Naive thymus-derived CD4-positive, alpha-beta T cell (primary cell): ENCODE results near the gene PAQR8. TPM values are rescaled to one million over a fixed set of nuclear protein-coding genes. Genes with fewer than 3 reads are reported as not detected.

Experiments
- ATAC-seq: fragments of 150-1000 bp; cut with Tn5 transposase; 2 replicates; pipeline ENCODE4 v1.10.0; 2021; ENCODE audit warnings: mild to moderate bottlenecking, moderate library complexity
- CTCF ChIA-PET: fragments of 350-600 bp; sonication (Branson Sonifier 250); formaldehyde crosslinking; loops from one replicate; lab custom pipeline; 2021; ENCODE audit warnings: antibody characterized with exemption; lab: Charles Lee
- POLR2A ChIA-PET: fragments of 350-600 bp; sonication (Branson Sonifier 250); formaldehyde crosslinking; loops from one replicate; lab custom pipeline; 2021; ENCODE audit warnings: antibody characterized with exemption, inconsistent platforms; lab: Charles Lee
- DNase-seq, 9 donors: peaks; one replicate each; pipeline versions ENCODE4 v3.0.0 to v3.0.0-alpha.2; 2020 to 2022; ENCODE audit warnings: mixed read lengths in 1 of 9
- H3K27ac ChIP-seq: one replicate; pipeline ENCODE4 v1.7.0; 2013; ENCODE audit warnings: mild to moderate bottlenecking, low read depth, low read length, moderate library complexity
- H3K27me3 ChIP-seq, 2 donors: one replicate each; pipeline ENCODE4 v1.7.0; 2013; ENCODE audit warnings: low read length in 2 of 2, mild to moderate bottlenecking in 2 of 2, moderate library complexity in 2 of 2; ENCODE audit not compliant: control insufficient read depth in 2 of 2, insufficient read depth in 2 of 2
- H3K36me3 ChIP-seq, 3 experiments: 1 replicate in 2 of 3; 2 replicates in 1 of 3; pipeline ENCODE4 v1.7.0; 2013; ENCODE audit warnings: low read length in 3 of 3, mild to moderate bottlenecking in 3 of 3, moderate library complexity in 1 of 3; ENCODE audit not compliant: insufficient read depth in 3 of 3, control insufficient read depth in 2 of 3
- H3K4me1 ChIP-seq, 2 donors: one replicate each; pipeline ENCODE4 v1.7.0; 2013; ENCODE audit warnings: low read length in 2 of 2, mild to moderate bottlenecking in 2 of 2, moderate library complexity in 1 of 2; ENCODE audit not compliant: control insufficient read depth in 2 of 2, insufficient read depth in 2 of 2
- H3K4me3 ChIP-seq: 2 replicates; pipeline ENCODE4 v1.7.0; 2013; ENCODE audit warnings: mild to moderate bottlenecking, low read length
- H3K9me3 ChIP-seq, 3 experiments: 1 replicate in 2 of 3; 2 replicates in 1 of 3; pipeline ENCODE4 v1.7.0; 2013; ENCODE audit warnings: low read length in 3 of 3; ENCODE audit not compliant: control insufficient read depth in 2 of 3
- H3K27ac Mint-ChIP-seq, 9 donors: one replicate each; pipeline ENCODE4 v1.8.0; 2020 to 2022; ENCODE audit warnings: mixed read lengths in 9 of 9, mild to moderate bottlenecking in 8 of 9, moderate library complexity in 5 of 9, inconsistent platforms in 2 of 9
- H3K27me3 Mint-ChIP-seq, 5 donors: one replicate each; pipeline ENCODE4 v1.8.0; 2021 to 2022; ENCODE audit warnings: mixed read lengths in 5 of 5, mild to moderate bottlenecking in 1 of 5
- H3K36me3 Mint-ChIP-seq, 5 donors: one replicate each; pipeline ENCODE4 v1.8.0; 2020 to 2022; ENCODE audit warnings: mixed read lengths in 5 of 5, mild to moderate bottlenecking in 3 of 5, inconsistent platforms in 1 of 5
- H3K4me1 Mint-ChIP-seq, 7 donors: one replicate each; pipeline ENCODE4 v1.8.0; 2020 to 2022; ENCODE audit warnings: mixed read lengths in 7 of 7, mild to moderate bottlenecking in 3 of 7, inconsistent platforms in 1 of 7
- H3K4me3 Mint-ChIP-seq, 10 donors: one replicate each; pipeline ENCODE4 v1.8.0; 2020 to 2022; ENCODE audit warnings: mild to moderate bottlenecking in 10 of 10, mixed read lengths in 10 of 10, moderate library complexity in 6 of 10, inconsistent platforms in 2 of 10
- H3K9me3 Mint-ChIP-seq, 11 donors: one replicate each; pipeline ENCODE4 v1.8.0; 2020 to 2022; ENCODE audit warnings: mixed read lengths in 11 of 11, mild to moderate bottlenecking in 4 of 11, inconsistent platforms in 1 of 11, moderate library complexity in 1 of 11
- intact Hi-C, 2 donors: fragments of 100-400 bp; cut with micrococcal nuclease; formaldehyde crosslinking; loops; one replicate each; pipeline ENCODE4 v1.15.1; 2023
- polyA plus RNA-seq, 2 donors: library from polyadenylated mRNA; unstranded; fragments of 300-500 nt; fragmentation: Illumina TruSeq; gene quantifications; one replicate each; pipeline ENCODE4 v1.2.3, GENCODE V29; 2021
- total RNA-seq, 6 experiments: library from RNA in 5 of 6; stranded (reverse) in 5 of 6; gene quantifications; 1 replicate in 5 of 6; 2 replicates in 1 of 6; pipeline ENCODE4 v1.2.3 and lab custom pipeline; 2021 to 2026

The PAQR8 gene
- total and polyA plus RNA-seq, 7 experiments from 2014 or later, result 7.5 to 46.2 (median 32.1) TPM

GRCh38 chr6:52394251-52394666, 32.3 kb downstream of the PAQR8 start:
- Mint-ChIP-seq H3K27ac (peak overlapping the region; percentile 92 to 100 (median 98)), H3K4me3 (peak overlapping the region; percentile 47 to 81 (median 76)), H3K9me3 (peaks cover 0 to 13% (median 2%) of the 10 kb centered on the region in 11 donors), H3K27me3 (peaks cover 0 to 9% (median 0%) of the 10 kb centered on the region in 5 donors), H3K36me3 (peaks cover 0 to 26% (median 10%) of the 10 kb centered on the region in 5 donors), H3K4me1 (peaks cover 55 to 99% (median 89%) of the 10 kb centered on the region in 7 donors)
- Histone ChIP-seq H3K36me3 (no peaks in the 10 kb centered on the region), H3K4me1 (peaks cover 88 to 94% of the 10 kb centered on the region in 2 donors), H3K4me3 (peak overlapping the region; percentile 35), H3K27ac (peak overlapping the region; percentile 89), H3K27me3 (no peaks in the 10 kb centered on the region), H3K9me3 (no peaks in the 10 kb centered on the region)
- ChIA-PET POLR2A (interaction anchor here (0.6 to 1.5 kb wide), 5 partner anchors 22 to 109 kb away, joined by 3 read pairs; partner anchors contain the start of gene PAQR8), CTCF (interaction anchor here (0.9 to 1.1 kb wide), 2 partner anchors 13 to 23 kb away, joined by 3 read pairs; no protein-coding TSS in a partner anchor)
- peak in 7 of 9 donors; percentile 32 to 71 (median 48) for DNase-seq
- intact Hi-C loops, result loop anchor here (1.0 to 10.0 kb wide), 7 partner anchors 110 to 1151 kb away; partner anchors contain the start of genes GSTA4 (in 2 of the 2), GCLC (in 1 of the 2) and MCM3 (in 1 of the 2)
- ATAC-seq, result peak; percentile 58

GRCh38 chr6:52395969-52396368, 34.0 kb downstream of the PAQR8 start:
- H3K27ac ChIP-seq, result peak overlapping the region; percentile 89
- H3K27me3 Mint-ChIP-seq, result peaks cover 0 to 9% (median 0%) of the 10 kb centered on the region in 5 donors
- ChIA-PET CTCF (interaction anchor here (1.0 to 7.1 kb wide), 3 partner anchors 31 to 110 kb away, joined by 3 to 88 read pairs (median 72); partner anchors contain the start of genes MCM3 and PAQR8), POLR2A (interaction anchor here (0.6 to 6.4 kb wide), 5 partner anchors 15 to 183 kb away, joined by 3 to 89 read pairs (median 12); partner anchors contain the start of genes MCM3 and PAQR8)
- peaks cover 51 to 99% (median 89%) of the 10 kb centered on the region in 7 donors for H3K4me1 Mint-ChIP-seq
- H3K9me3 Mint-ChIP-seq, result peaks cover 0 to 13% (median 2%) of the 10 kb centered on the region in 11 donors
- no peaks in the 10 kb centered on the region for H3K27me3 ChIP-seq
- H3K36me3 ChIP-seq, result no peaks in the 10 kb centered on the region
- no peak for ATAC-seq
- H3K4me3 Mint-ChIP-seq, result peak overlapping the region in 9 of 10 donors; percentile 5 to 84 (median 72)
- peak overlapping the region; percentile 91 to 100 (median 96) for H3K27ac Mint-ChIP-seq
- intact Hi-C loops, result loop anchor here (10.0 kb wide), 3 partner anchors 599 to 1149 kb away; partner anchors contain the start of genes GCLC (in 1 of the 2) and GSTA4 (in 1 of the 2)
- peaks cover 81 to 96% of the 10 kb centered on the region in 2 donors for H3K4me1 ChIP-seq
- no peak for DNase-seq
- no peak overlapping the region for H3K4me3 ChIP-seq
- H3K9me3 ChIP-seq, result no peaks in the 10 kb centered on the region
- peaks cover 0 to 26% (median 10%) of the 10 kb centered on the region in 5 donors for H3K36me3 Mint-ChIP-seq

GRCh38 chr6:52399511-52400312, 37.8 kb downstream of the PAQR8 start:
- Mint-ChIP-seq H3K4me1 (peaks cover 40 to 96% (median 77%) of the 10 kb centered on the region in 7 donors), H3K27ac (peak overlapping the region; percentile 91 to 100 (median 96)), H3K27me3 (peaks cover 0 to 3% (median 0%) of the 10 kb centered on the region in 5 donors), H3K9me3 (peaks cover 0 to 13% (median 2%) of the 10 kb centered on the region in 11 donors), H3K4me3 (peak overlapping the region; percentile 26 to 84 (median 74)), H3K36me3 (peaks cover 21 to 31% (median 22%) of the 10 kb centered on the region in 5 donors)
- Histone ChIP-seq H3K4me3 (no peak overlapping the region), H3K9me3 (no peaks in the 10 kb centered on the region), H3K4me1 (peaks cover 48 to 70% of the 10 kb centered on the region in 2 donors), H3K27me3 (no peaks in the 10 kb centered on the region), H3K36me3 (peaks cover 5 to 20% (median 10%) of the 10 kb centered on the region in 3 experiments), H3K27ac (peak overlapping the region; percentile 89)
- DNase-seq (peak in 7 of 9 donors; percentile 21 to 60 (median 48)), ATAC-seq (peak; percentile 58)
- ChIA-PET CTCF (interaction anchor here (0.7 to 9.3 kb wide), 19 partner anchors 11 to 263 kb away, joined by 3 to 88 read pairs (median 4); partner anchors contain the start of genes EFHC1, MCM3 and PAQR8), POLR2A (interaction anchor here (0.9 to 6.4 kb wide), 19 partner anchors 9 to 115 kb away, joined by 3 to 89 read pairs (median 6); partner anchors contain the start of genes MCM3 and PAQR8)
- intact Hi-C loops, result loop anchor here (1.0 to 10.0 kb wide), 18 partner anchors 8 to 1145 kb away; partner anchors contain the start of genes EFHC1 (in 1 of the 2), GCLC (in 1 of the 2), GSTA4 (in 1 of the 2) and PAQR8 (in 1 of the 2)

GRCh38 chr6:52400313-52401041, 38.5 kb downstream of the PAQR8 start:
- Histone ChIP-seq H3K36me3 (peaks cover 5 to 28% (median 10%) of the 10 kb centered on the region in 3 experiments), H3K4me3 (no peak overlapping the region), H3K9me3 (no peaks in the 10 kb centered on the region), H3K27ac (peak overlapping the region; percentile 89), H3K27me3 (no peaks in the 10 kb centered on the region), H3K4me1 (peaks cover 43 to 63% of the 10 kb centered on the region in 2 donors)
- peak overlapping the region; percentile 39 to 100 (median 96) for H3K27ac Mint-ChIP-seq
- peaks cover 40 to 97% (median 78%) of the 10 kb centered on the region in 7 donors for H3K4me1 Mint-ChIP-seq
- peaks cover 0 to 3% (median 0%) of the 10 kb centered on the region in 5 donors for H3K27me3 Mint-ChIP-seq
- ATAC-seq (peak; percentile 54), DNase-seq (peak in 5 of 9 donors; percentile 25 to 55 (median 52))
- H3K9me3 Mint-ChIP-seq, result peaks cover 0 to 13% (median 2%) of the 10 kb centered on the region in 11 donors
- H3K36me3 Mint-ChIP-seq, result peaks cover 22 to 33% (median 24%) of the 10 kb centered on the region in 5 donors
- intact Hi-C loops, result loop anchor here (1.0 to 5.0 kb wide), 10 partner anchors 11 to 338 kb away; partner anchors contain the start of genes EFHC1 (in 1 of the 2) and PAQR8 (in 1 of the 2)
- CTCF ChIA-PET, result interaction anchor here (0.8 to 9.3 kb wide), 20 partner anchors 11 to 263 kb away, joined by 3 to 88 read pairs (median 4); partner anchors contain the start of genes EFHC1, MCM3 and PAQR8
- peak overlapping the region; percentile 23 to 83 (median 74) for H3K4me3 Mint-ChIP-seq
- POLR2A ChIA-PET, result interaction anchor here (0.7 to 6.4 kb wide), 21 partner anchors 9 to 116 kb away, joined by 3 to 89 read pairs (median 6); partner anchors contain the start of genes MCM3 and PAQR8

- no peak overlapping the region for H3K4me3 ChIP-seq
- no peak for DNase-seq
- no peak overlapping the region for H3K27ac ChIP-seq
- Mint-ChIP-seq H3K9me3 (no peaks in the 10 kb centered on the region), H3K27me3 (no peaks in the 10 kb centered on the region), H3K4me3 (peak overlapping the region in 1 of 10 donors; percentile 27), H3K36me3 (peaks cover 10 to 30% (median 23%) of the 10 kb centered on the region in 5 donors), H3K27ac (peak overlapping the region in 8 of 9 donors; percentile 72 to 100 (median 86)), H3K4me1 (peaks cover 22 to 94% (median 69%) of the 10 kb centered on the region in 7 donors)
- no peaks in the 10 kb centered on the region for H3K9me3 ChIP-seq
- H3K36me3 ChIP-seq, result peaks cover 5 to 28% (median 10%) of the 10 kb centered on the region in 3 experiments
- intact Hi-C loops, result loop anchor here in 1 of 2 donors (5.0 kb wide), 1 partner anchor 341 kb away; no protein-coding TSS in a partner anchor
- no peaks in the 10 kb centered on the region for H3K27me3 ChIP-seq
- H3K4me1 ChIP-seq, result peaks cover 19 to 38% of the 10 kb centered on the region in 2 donors
- ChIA-PET CTCF (interaction anchor here (0.7 to 9.3 kb wide), 5 partner anchors 13 to 260 kb away, joined by 3 to 83 read pairs (median 3); partner anchors contain the start of genes EFHC1 and MCM3), POLR2A (interaction anchor here (0.6 to 4.0 kb wide), 6 partner anchors 13 to 116 kb away, joined by 3 to 20 read pairs (median 4); partner anchors contain the start of gene EFHC1)
- ATAC-seq, result no peak
Measured at GRCh38 chr6:52403086-52403485, 41.1 kb downstream of the PAQR8 start.
